T-helper 1 cell treated with Interleukin-12 subunit alpha and Interleukin-12 subunit beta and Interleukin-4 antibody, amounts not matched to agents 30 ng/mL and 1 ng/mL, for 36 hours (primary cell): ENCODE results near the gene EEF2K. TPM values are rescaled to one million over a fixed set of nuclear protein-coding genes. Genes with fewer than 3 reads are reported as not detected.
"Not testable (repeated sequence)": the region's sequence is repeated elsewhere in the genome, so short reads cannot be mapped to it uniquely, and the experiment has no call there.

ENCODE experiments used
- intact Hi-C: fragments of 100-400 bp; cut with micrococcal nuclease; formaldehyde crosslinking; loops from one replicate; pipeline ENCODE4 v1.15.1; 2024
- total RNA-seq: library from RNA; stranded (reverse); gene quantifications from 2 replicates; pipeline ENCODE4 v1.2.3, GENCODE V29; 2022

Gene EEF2K
- total RNA-seq, 1 donor from 2014 or later: 23.0 TPM

DNA sequence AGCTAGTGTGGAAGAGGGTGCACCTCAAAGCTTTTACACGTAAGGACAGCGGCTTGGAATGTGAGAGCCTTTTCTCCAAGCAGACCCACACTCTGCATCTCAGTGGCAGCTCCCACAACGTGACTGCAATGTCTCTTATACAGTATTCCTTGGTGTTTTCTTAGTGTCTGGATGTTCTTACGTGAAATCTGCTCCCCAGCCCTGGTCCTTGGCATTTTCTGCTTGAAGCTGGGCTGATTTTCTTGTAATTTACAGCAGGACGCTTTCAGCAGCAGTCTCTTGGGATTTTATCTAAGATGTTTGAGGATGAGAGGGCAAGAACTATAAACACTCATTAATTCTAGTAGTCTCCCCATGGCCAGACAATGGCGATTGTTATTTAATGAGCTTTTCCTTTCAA is 79.0 kb downstream of the EEF2K start:
- intact Hi-C loops: no loop called here

DNA sequence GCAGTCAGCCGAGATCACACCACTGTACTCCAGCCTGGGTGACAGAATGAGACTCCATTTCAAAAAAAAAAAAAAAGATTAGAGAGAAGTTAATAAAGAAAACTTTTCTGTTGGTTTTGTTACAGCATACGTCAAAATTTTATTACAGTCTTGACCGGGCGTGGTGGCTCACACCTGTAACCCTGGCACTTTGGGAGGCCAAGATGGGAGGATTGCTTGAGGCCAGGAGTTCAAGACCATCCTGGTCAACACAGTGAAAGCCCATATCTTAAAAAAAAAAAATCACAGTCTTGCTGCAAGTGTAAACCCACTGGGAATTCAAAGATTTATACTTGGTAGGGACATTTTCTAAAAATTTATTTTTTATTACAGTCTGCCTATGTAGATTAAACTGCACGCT is 84.9 kb downstream of the EEF2K start:
- intact Hi-C loops: no loop called here

DNA sequence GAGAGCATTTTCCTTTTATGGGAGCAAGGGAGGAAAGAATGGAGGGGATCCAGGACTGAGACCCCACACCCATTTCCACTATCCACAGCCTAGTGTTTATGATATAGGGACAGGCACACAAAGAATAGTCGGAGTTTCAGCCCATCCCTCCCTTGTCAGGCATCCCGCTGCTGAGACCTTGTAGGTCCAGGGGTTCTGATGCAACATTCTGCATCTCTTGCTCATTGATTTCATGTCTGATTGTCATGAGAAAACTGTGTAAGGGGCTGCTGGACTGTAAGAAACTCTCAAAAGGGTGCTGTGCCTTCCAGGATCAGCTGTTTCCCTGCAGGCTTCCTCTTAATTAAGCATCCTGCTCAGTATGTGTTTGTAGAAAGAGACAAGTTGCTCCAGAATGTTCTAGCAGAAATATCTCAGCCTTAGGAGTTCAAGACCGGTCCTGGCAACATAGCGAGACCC is 85.8 kb downstream of the EEF2K start:
- intact Hi-C loops: no loop called here

GRCh38 chr16:22292320-22292719 is 86.2 kb downstream of the EEF2K start:
- intact Hi-C loops: no loop called here

- intact Hi-C loops: no loop called here
These were observed 87.3 kb downstream of the EEF2K start for GRCh38 chr16:22293137-22294106.

DNA sequence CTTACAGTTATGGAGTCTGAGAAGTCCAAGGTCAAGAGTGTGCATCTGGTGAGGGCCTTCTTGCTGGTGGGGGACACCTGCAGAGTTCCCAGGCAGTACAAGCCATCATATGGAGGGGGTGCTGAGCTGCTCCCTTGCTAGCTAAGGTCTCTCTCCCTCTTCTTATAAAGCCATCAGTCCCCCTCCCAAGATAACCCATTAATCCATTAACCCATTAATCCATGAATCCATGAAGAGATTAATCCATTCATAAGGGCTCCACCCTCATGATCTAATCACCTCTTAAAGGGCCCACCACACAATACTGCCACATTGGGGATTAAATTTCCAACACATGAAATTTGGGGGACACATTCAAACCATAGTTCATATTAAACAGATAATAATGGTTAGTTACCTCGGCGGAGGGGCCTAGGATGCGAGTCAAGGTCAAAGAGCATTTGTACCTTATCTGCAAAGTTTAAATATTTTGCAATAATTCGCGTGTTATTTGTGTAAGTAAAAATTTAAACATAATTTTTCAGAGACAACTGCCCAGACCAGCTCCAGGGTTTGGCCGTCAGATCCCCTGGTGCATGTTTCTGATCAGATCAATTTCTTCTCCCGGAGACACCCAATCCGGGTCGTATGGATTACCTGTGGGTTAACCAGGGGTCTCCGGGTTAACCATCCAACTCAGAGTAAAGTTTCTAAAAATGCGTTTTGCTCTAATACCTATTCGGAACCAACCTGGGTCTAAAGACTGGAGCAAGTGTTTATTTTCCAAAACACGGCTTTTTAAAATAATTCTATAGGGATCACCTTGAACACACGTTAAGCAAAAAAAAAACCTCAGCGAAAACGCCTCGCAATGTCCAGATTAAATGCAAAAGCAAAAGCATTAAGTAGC is 90.4 kb downstream of the EEF2K start:
- intact Hi-C loops: loop anchor here (1.0 to 5.0 kb wide), 8 partner anchors 55 to 1489 kb away; partner anchors contain the start of genes EEF2K, ERI2, PDZD9 and REXO5

DNA sequence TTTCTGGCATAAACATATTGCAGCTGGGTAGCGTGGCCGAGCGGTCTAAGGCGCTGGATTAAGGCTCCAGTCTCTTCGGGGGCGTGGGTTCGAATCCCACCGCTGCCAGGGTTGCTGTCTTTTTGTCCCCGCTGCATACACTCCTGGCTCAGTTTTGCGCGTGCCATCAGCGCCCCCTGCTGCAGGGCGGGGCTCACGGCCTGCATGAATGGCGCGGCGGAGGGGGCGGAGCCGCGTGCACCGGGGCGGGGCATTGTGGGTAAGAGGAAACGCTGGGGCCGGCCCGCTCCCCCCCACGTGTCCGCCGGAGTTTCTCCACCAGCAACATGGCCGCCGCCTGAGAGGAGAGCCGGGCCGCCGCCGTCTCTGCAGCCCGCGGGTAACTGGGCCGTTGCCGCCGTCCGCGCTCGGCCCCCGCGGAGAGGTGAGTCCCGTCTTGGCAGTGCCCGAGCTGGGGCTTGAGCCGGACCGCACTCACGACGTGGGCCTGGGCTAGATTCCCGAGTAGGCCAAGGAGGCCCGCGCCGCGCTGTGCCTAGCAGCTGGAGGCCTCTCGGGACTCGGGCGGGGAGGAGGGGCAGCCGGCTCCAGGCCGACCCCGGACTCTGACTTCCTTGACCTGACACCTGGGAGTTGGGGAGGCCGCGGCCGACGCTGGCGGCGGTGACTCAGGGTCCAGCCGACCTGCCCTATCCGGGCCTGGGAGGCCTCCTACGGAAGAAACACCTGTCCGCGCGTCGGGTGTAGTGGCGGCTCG is 91.2 kb downstream of the EEF2K start, which contains the start of gene POLR3E:
Gene POLR3E, plus strand, starts transcription at position 296 of the 757 bp plus-strand sequence. CDS start 5,560 bp downstream, outside the sequence.
- intact Hi-C loops: loop anchor here (1.0 to 5.0 kb wide), 8 partner anchors 56 to 1490 kb away; partner anchors contain the start of genes EEF2K, ERI2, PDZD9 and REXO5

GRCh38 chr16:22297871-22298733 is 92.0 kb downstream of the EEF2K start:
- intact Hi-C loops: loop anchor here (1.0 to 5.0 kb wide), 12 partner anchors 23 to 1491 kb away; partner anchors contain the start of genes CDR2, EEF2K, ERI2 and METTL9

DNA sequence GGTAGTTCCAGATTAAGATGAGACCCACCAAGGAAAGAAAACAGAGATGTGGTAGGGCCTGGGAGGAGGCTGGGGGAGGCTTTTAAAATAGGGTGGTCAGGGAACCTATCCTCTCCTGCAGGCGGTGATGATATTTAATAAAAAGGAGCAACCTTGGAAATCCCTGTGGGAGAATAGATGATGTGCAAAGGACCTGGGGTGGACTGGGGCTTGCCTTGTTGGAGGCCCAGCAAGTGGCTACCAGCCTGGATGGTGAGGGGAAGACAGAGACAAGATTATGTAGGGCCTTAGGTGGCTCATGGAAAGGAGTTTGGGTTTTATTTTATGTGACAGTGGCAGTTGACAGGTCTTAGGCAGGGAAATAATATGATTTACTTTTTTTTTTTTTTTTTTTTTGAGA is 93.0 kb downstream of the EEF2K start:
- intact Hi-C loops: loop anchor here (2.0 to 5.0 kb wide), 3 partner anchors 22 to 1492 kb away; partner anchors contain the start of genes ERI2, METTL9 and REXO5

DNA sequence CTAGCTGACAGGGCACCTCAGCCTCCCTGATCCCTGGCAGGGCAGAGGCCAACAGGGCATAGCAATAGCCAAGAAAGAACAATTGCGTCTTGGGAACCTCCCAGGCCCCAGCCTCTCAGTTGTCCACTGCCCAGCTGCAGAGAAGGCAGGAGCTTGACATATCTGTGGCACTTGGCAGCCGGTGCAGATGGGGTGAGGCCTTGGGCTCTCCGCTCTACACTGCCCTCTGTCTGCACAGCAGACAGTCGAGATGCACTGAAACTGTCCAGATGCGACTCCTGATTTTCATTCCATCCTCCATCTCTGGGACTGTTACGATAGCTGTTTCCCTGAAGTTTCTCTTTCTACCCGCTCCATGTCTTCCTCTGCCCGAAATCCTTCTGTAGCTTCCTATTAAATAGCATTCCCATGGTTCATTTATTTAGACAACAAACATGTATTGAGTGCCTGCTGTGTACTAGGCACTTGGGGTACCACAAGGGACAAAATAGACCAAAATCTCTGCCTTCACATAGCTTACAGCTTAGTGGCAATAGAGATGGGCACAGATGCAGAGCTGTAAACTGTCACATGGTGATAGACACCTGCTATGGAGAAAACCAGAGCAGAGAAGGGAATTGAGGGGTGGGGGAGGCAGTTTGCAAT is 94.5 kb downstream of the EEF2K start:
- intact Hi-C loops: no loop called here

DNA sequence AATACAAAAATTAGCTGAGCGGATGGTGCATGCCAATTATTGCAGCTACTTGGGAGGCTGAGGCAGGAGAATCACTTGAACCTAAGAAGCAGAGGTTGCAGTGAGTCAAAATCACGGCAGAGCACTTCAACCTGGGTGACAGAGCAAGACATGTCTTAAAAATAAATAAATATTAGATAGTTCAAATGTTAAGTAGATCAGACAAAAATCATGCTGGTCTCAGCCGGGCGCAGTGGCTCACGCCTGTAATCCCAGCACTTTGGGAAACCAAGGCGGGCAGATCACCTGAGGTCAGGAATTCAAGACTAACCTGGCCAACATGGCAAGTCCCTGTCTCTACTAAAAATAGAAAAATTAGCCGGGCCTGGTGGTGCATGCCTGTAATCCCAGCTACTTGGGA is 95.3 kb downstream of the EEF2K start:
- intact Hi-C loops: not testable (repeated sequence)

- intact Hi-C loops: no loop called here
These were observed 96.8 kb downstream of the EEF2K start for GRCh38 chr16:22302776-22303363.

GRCh38 chr16:22304411-22304810 is 98.3 kb downstream of the EEF2K start:
- intact Hi-C loops: no loop called here

- intact Hi-C loops: no loop called here
These were observed 100.7 kb downstream of the EEF2K start for GRCh38 chr16:22306788-22307187.

- intact Hi-C loops: no loop called here
These were observed 101.8 kb downstream of the EEF2K start for GRCh38 chr16:22307838-22308237.

GRCh38 chr16:22308824-22309520 is 102.9 kb downstream of the EEF2K start:
- intact Hi-C loops: no loop called here

DNA sequence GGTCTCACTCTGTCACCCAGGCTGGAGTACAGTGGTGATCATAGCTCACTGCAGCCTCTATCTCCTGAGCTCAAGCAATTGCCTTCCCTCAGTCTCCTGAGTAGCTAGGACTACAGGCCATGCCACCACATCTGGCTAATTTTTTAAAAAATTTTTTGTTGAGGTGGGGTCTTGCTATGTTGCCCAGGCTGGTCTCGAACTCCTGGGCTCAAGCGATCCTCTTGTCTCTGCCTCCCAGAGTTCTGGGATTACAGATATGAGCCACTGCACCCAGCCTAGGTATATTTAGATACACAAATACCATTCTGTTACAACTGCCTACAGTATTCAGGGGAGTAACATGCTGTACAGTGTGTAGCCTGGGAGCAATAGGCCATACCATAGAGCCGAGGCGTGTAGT is 105.4 kb downstream of the EEF2K start:
- intact Hi-C loops: no loop called here
